Lower lobe of right lung (tissue), 2 donors: ENCODE data around the gene SEC16B. TPM values are rescaled to one million over a fixed set of nuclear protein-coding genes. Genes with fewer than 3 reads are reported as not detected.

ENCODE experiments used
- ATAC-seq, 2 donors: fragments of 200-7000 bp; cut with Tn5 transposase; one replicate each; pipeline ENCODE4 v1.9.1; 2020 to 2022; ENCODE audit warnings: mild to moderate bottlenecking in 2 of 2, moderate library complexity in 2 of 2
- DNase-seq: peaks from one replicate; pipeline ENCODE4 v3.0.0-alpha.2; 2020
- H3K27ac ChIP-seq: fragments of 200-600 bp; one replicate; pipeline ENCODE4 v1.8.0; 2022
- H3K27me3 ChIP-seq: fragments of 200-600 bp; one replicate; pipeline ENCODE4 v1.8.0; 2022; ENCODE audit warnings: low read depth
- H3K36me3 ChIP-seq: fragments of 200-600 bp; one replicate; pipeline ENCODE4 v1.8.0; 2022; ENCODE audit warnings: mild to moderate bottlenecking
- H3K4me1 ChIP-seq: fragments of 200-600 bp; one replicate; pipeline ENCODE4 v1.8.0; 2022
- H3K4me3 ChIP-seq: fragments of 200-600 bp; one replicate; pipeline ENCODE4 v1.8.0; 2022; ENCODE audit warnings: mild to moderate bottlenecking
- H3K9me3 ChIP-seq: fragments of 200-600 bp; one replicate; pipeline ENCODE4 v1.8.0; 2022
- CTCF ChIP-seq: fragments of 200-600 bp; IDR thresholded peaks from one replicate; pipeline ENCODE4 v1.8.0; 2022; ENCODE audit warnings: antibody characterized with exemption, mild to moderate bottlenecking
- intact Hi-C: fragments of 100-400 bp; cut with DNase I; formaldehyde crosslinking; loops from one replicate; pipeline ENCODE4 v1.11.0; 2022
- total RNA-seq: library from RNA; stranded (reverse); fragmentation: NEBNext Ultra II Directional; extraction: Animal tissue kit (Norgen Biotek cat#: 25700); gene quantifications from one replicate; pipeline ENCODE4 v1.2.1, GENCODE V29; 2021
- donor health status: DM: no; HTN: yes; CAD: no; lungs with severe emphysema.

Gene SEC16B
- total RNA-seq, 1 donor from 2014 or later: 1.9 TPM

GRCh38 chr1:177927021-177927596, 42.7 kb downstream of the SEC16B start:
- no peak for ATAC-seq
- no peak overlapping the region for H3K27ac ChIP-seq
- intact Hi-C loops: no loop called here

DNA sequence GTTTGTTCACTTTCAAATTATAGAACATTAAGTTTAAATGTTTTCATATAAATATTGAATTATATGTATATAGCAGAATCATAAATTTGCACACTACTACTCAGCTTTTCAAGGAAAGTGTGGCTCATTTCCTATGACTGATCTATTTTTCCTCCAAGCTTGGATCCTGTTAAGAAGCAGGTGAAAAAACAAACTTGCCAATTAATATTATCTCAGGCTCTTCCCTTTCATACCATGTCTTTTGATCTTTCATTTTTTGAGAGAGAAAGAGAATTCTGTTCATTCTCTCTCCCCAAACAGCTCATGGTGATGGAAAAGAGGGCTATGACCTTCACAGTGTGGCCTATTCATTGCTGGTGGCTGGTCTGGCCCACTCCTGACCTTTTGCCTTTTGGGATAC, 43.7 kb downstream of the SEC16B start:
- Histone ChIP-seq H3K36me3 (peaks cover 14% of the 10 kb centered on the region), H3K27me3 (no peaks in the 10 kb centered on the region), H3K4me1 (no peaks in the 10 kb centered on the region), H3K27ac (no peak overlapping the region), H3K9me3 (no peaks in the 10 kb centered on the region), H3K4me3 (no peak overlapping the region)
- no peak for TF ChIP-seq CTCF
- DNase-seq (no peak), ATAC-seq (no peak)
- intact Hi-C loops: no loop called here

More at GRCh38 chr1:177927021-177927596, 42.7 kb downstream of the SEC16B start:
- Histone ChIP-seq H3K9me3 (no peaks in the 10 kb centered on the region), H3K36me3 (peaks cover 17% of the 10 kb centered on the region), H3K4me3 (no peak overlapping the region), H3K4me1 (no peaks in the 10 kb centered on the region), H3K27me3 (no peaks in the 10 kb centered on the region)
- no peak for TF ChIP-seq CTCF
- no peak for DNase-seq

DNA sequence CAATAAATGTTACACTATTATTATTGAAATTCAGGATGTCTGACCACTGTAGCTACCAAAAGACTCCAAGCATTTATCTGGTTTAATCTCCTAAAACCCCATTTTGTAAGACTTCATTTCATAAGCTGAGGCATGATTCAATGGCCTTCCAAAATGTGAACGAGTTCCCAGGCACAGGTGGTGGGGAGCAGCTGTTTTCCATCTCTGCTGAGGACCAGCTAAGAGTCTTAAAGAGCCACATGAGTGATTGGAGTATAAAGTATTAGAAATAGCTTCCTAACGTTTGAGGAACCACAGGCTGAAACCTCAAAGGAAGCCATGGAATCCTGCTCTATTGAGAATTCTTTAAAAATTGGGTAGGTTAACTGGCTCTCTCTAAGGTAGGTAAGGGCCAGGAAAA, 44.9 kb downstream of the SEC16B start:
- ATAC-seq: no peak
- Histone ChIP-seq H3K27ac (no peak overlapping the region), H3K27me3 (no peaks in the 10 kb centered on the region), H3K36me3 (peaks cover 6% of the 10 kb centered on the region), H3K9me3 (no peaks in the 10 kb centered on the region), H3K4me1 (no peaks in the 10 kb centered on the region), H3K4me3 (no peak overlapping the region)
- no peak for DNase-seq
- intact Hi-C loops: no loop called here
- no peak for TF ChIP-seq CTCF

GRCh38 chr1:177923441-177923840, 46.4 kb downstream of the SEC16B start:
- no peak for TF ChIP-seq CTCF
- Histone ChIP-seq H3K27ac (no peak overlapping the region), H3K36me3 (no peaks in the 10 kb centered on the region), H3K9me3 (no peaks in the 10 kb centered on the region), H3K4me1 (no peaks in the 10 kb centered on the region), H3K27me3 (no peaks in the 10 kb centered on the region), H3K4me3 (no peak overlapping the region)
- intact Hi-C loops: no loop called here
- ATAC-seq: no peak
- no peak for DNase-seq

DNA sequence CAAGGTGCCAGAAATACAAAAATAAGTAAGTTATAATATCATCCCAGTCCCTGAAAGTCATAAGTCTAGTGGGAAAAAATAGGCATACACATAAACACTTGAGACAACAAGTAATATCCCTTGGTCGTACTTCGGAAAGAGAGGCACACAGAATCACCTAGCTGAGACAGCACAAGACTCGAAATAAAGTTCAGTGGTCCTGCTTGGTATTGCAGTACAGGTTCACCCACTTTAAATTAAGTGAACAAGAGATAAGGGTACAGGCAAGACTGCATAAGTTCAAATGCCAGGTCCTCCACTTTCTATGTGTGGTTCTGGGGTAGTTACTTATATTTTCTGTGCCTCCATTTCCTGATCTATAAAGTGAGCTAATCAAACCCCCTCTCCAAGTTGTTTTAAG, 47.6 kb downstream of the SEC16B start:
- no peak for ATAC-seq
- TF ChIP-seq CTCF: no peak
- Histone ChIP-seq H3K27me3 (no peaks in the 10 kb centered on the region), H3K9me3 (no peaks in the 10 kb centered on the region), H3K27ac (no peak overlapping the region), H3K4me1 (no peaks in the 10 kb centered on the region), H3K36me3 (no peaks in the 10 kb centered on the region), H3K4me3 (no peak overlapping the region)
- intact Hi-C loops: no loop called here
- no peak for DNase-seq

GRCh38 chr1:177921590-177921989, 48.3 kb downstream of the SEC16B start:
- Histone ChIP-seq H3K27ac (no peak overlapping the region), H3K9me3 (no peaks in the 10 kb centered on the region), H3K4me3 (no peak overlapping the region), H3K4me1 (no peaks in the 10 kb centered on the region), H3K36me3 (no peaks in the 10 kb centered on the region), H3K27me3 (no peaks in the 10 kb centered on the region)
- TF ChIP-seq CTCF: no peak
- ATAC-seq (no peak), DNase-seq (no peak)
- intact Hi-C loops: no loop called here
